SK-N-SH (cell line): ENCODE results near the gene RTL3.

Experiments used
- EP300 ChIP-seq, 2 experiments: IDR thresholded peaks; 2 replicates each; pipeline versions ENCODE4 v1.4.0 to v1.6.1; 2012; ENCODE audit warnings: borderline replicate concordance in 1 of 2, low read depth in 1 of 2, low read length in 1 of 2
- GABPA ChIP-seq: IDR thresholded peaks from 2 replicates; pipeline ENCODE4 v1.4.0; 2012; ENCODE audit warnings: low read depth, mild to moderate bottlenecking
- JUND ChIP-seq: IDR thresholded peaks from 2 replicates; pipeline ENCODE4 v1.4.0; 2012
- NRF1 ChIP-seq: IDR thresholded peaks from 2 replicates; pipeline ENCODE4 v1.6.1; 2012; ENCODE audit warnings: low read depth, mild to moderate bottlenecking, low read length
- POLR2AphosphoS5 ChIP-seq: IDR thresholded peaks from 2 replicates; pipeline ENCODE4 v1.6.1; 2012; ENCODE audit warnings: low read depth, low read length
- REST ChIP-seq: IDR thresholded peaks from 2 replicates; pipeline ENCODE4 v1.6.1; 2012; ENCODE audit warnings: mild to moderate bottlenecking, low read depth, low read length, moderate library complexity
- TCF12 ChIP-seq: IDR thresholded peaks from 2 replicates; pipeline ENCODE4 v1.4.0; 2012
- TEAD4 ChIP-seq: IDR thresholded peaks from 2 replicates; pipeline ENCODE4 v1.4.0; 2012; ENCODE audit warnings: mild to moderate bottlenecking, borderline replicate concordance; ENCODE audit not compliant: insufficient read depth
- USF2 ChIP-seq: fragments of 150-350 bp; IDR thresholded peaks from 2 replicates; pipeline ENCODE4 v1.6.1; 2017; ENCODE audit warnings: antibody characterized with exemption, low read length, low read depth, borderline replicate concordance
- YY1 ChIP-seq: IDR thresholded peaks from 2 replicates; pipeline ENCODE4 v1.4.0; 2012; ENCODE audit warnings: low read depth, mild to moderate bottlenecking
- TF ChIP-seq, protein P1 (sequence below): fragments of 200-600 bp; sonication (generic); IDR thresholded peaks from 2 replicates; pipeline ENCODE4 v1.6.1; 2017; ENCODE audit warnings: antibody characterized with exemption, mild to moderate bottlenecking, moderate library complexity
- TF ChIP-seq, protein P2 (sequence below): IDR thresholded peaks from 2 replicates; pipeline ENCODE4; 2012
- TF ChIP-seq, protein P3 (sequence below): IDR thresholded peaks from 2 replicates; pipeline ENCODE4 v1.4.0; 2012; ENCODE audit warnings: low read depth
- TF ChIP-seq, protein P4 (sequence below): IDR thresholded peaks from 2 replicates; pipeline ENCODE4 v1.4.0; 2012; ENCODE audit warnings: low read depth, borderline replicate concordance

DNA sequence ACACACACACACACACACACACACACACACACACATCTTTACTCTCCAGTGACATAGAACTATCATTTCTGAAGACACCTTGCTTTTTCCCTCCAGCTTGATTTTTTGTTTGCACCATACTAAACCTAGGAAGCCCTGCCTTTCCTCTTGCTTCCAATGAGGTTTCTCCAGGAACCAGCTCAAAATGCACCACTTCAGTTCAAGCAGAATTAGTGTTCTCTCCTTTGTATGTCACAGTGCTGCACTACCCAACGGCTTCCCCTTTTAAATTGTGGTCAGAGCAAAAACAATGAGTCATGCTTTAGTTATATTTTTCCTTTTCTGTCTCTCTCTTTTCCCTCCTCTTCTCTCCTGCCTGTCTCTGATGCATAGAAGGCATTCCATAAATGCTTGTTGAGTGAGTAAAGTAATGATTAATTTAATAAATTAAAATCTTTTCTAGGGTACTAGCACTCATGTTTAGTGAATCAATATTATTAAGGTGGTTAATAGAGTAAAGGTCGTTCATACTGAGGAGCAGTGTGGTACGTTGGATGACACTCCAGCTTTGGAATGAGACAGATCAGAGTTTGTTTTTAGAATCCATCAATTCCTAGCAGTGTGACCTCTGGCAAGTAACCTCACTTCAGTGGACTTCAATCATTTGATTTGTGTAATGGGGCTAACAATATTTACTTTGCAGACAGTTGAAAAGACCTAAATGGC lies 5.9 kb downstream of the RTL3 start:
- no peak for TF ChIP-seq REST
- TF ChIP-seq NRF1: no peak
- peak; percentile 82 for TF ChIP-seq JUND
- TF ChIP-seq, protein P1, sequence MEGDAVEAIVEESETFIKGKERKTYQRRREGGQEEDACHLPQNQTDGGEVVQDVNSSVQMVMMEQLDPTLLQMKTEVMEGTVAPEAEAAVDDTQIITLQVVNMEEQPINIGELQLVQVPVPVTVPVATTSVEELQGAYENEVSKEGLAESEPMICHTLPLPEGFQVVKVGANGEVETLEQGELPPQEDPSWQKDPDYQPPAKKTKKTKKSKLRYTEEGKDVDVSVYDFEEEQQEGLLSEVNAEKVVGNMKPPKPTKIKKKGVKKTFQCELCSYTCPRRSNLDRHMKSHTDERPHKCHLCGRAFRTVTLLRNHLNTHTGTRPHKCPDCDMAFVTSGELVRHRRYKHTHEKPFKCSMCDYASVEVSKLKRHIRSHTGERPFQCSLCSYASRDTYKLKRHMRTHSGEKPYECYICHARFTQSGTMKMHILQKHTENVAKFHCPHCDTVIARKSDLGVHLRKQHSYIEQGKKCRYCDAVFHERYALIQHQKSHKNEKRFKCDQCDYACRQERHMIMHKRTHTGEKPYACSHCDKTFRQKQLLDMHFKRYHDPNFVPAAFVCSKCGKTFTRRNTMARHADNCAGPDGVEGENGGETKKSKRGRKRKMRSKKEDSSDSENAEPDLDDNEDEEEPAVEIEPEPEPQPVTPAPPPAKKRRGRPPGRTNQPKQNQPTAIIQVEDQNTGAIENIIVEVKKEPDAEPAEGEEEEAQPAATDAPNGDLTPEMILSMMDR: no peak
- no peak for TF ChIP-seq USF2
- TF ChIP-seq, protein P2, sequence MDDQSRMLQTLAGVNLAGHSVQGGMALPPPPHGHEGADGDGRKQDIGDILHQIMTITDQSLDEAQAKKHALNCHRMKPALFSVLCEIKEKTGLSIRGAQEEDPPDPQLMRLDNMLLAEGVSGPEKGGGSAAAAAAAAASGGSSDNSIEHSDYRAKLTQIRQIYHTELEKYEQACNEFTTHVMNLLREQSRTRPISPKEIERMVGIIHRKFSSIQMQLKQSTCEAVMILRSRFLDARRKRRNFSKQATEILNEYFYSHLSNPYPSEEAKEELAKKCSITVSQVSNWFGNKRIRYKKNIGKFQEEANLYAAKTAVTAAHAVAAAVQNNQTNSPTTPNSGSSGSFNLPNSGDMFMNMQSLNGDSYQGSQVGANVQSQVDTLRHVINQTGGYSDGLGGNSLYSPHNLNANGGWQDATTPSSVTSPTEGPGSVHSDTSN: peak; percentile 47
- TF ChIP-seq POLR2AphosphoS5: no peak
- TF ChIP-seq, protein P3, sequence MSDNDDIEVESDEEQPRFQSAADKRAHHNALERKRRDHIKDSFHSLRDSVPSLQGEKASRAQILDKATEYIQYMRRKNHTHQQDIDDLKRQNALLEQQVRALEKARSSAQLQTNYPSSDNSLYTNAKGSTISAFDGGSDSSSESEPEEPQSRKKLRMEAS: no peak; the same call in 1 of the 2 replicates
- TF ChIP-seq EP300 (IDR thresholded peaks at IDR 0.05; ENCODE audit: borderline replicate concordance in 1 of 2, low read depth in 1 of 2, low read length in 1 of 2): peak in 1 of 2 experiments; percentile 53; a peak in 2 of 4 replicates
- no peak for TF ChIP-seq GABPA
- TF ChIP-seq, protein P4, sequence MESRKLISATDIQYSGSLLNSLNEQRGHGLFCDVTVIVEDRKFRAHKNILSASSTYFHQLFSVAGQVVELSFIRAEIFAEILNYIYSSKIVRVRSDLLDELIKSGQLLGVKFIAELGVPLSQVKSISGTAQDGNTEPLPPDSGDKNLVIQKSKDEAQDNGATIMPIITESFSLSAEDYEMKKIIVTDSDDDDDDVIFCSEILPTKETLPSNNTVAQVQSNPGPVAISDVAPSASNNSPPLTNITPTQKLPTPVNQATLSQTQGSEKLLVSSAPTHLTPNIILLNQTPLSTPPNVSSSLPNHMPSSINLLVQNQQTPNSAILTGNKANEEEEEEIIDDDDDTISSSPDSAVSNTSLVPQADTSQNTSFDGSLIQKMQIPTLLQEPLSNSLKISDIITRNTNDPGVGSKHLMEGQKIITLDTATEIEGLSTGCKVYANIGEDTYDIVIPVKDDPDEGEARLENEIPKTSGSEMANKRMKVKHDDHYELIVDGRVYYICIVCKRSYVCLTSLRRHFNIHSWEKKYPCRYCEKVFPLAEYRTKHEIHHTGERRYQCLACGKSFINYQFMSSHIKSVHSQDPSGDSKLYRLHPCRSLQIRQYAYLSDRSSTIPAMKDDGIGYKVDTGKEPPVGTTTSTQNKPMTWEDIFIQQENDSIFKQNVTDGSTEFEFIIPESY: no peak
- TF ChIP-seq YY1: no peak
- TF ChIP-seq TEAD4: peak; percentile 53; the same call in 1 of the 2 replicates
- peak; percentile 52; the same call in 1 of the 2 replicates for TF ChIP-seq TCF12
